Stimulated activated memory B cell treated with anti-CD40 and anti-IgM and Interleukin-4, amounts not matched to agents 10 μg/mL and 1 μg/mL and 100 μg/mL, for 72 hours (primary cell): ENCODE data around the gene SLC6A14.

Experiments used
- ATAC-seq: fragments of 150-1000 bp; cut with Tn5 transposase; 2 replicates; pipeline ENCODE4 v1.10.0; 2021
- H3K27ac Mint-ChIP-seq: one replicate; pipeline ENCODE4 v1.8.0; 2022; ENCODE audit warnings: mild to moderate bottlenecking, mixed read lengths
- H3K27me3 Mint-ChIP-seq: one replicate; pipeline ENCODE4 v1.8.0; 2022; ENCODE audit warnings: mixed read lengths
- H3K36me3 Mint-ChIP-seq: one replicate; pipeline ENCODE4 v1.8.0; 2022; ENCODE audit warnings: mixed read lengths
- H3K4me1 Mint-ChIP-seq: one replicate; pipeline ENCODE4 v1.8.0; 2022; ENCODE audit warnings: mixed read lengths
- H3K4me3 Mint-ChIP-seq: one replicate; pipeline ENCODE4 v1.8.0; 2022; ENCODE audit warnings: mild to moderate bottlenecking, moderate library complexity, mixed read lengths
- H3K9me3 Mint-ChIP-seq: one replicate; pipeline ENCODE4 v1.8.0; 2022; ENCODE audit warnings: mixed read lengths

SLC6A14 gene

GRCh38 chrX:116436358-116436816 lies at the start of gene SLC6A14:
SLC6A14 (plus strand) TSS chrX:116436606; CDS start chrX:116436710, 104 bp downstream.
- Mint-ChIP-seq H3K4me1 (no peaks in the 10 kb centered on the region), H3K4me3 (no peak within 1 kb of the TSS), H3K36me3 (no peaks in the 10 kb centered on the region), H3K27me3 (no peaks in the 10 kb centered on the region), H3K27ac (no peak within 1 kb of the TSS), H3K9me3 (no peaks in the 10 kb centered on the region)
- ATAC-seq = no peak

GRCh38 chrX:116395752-116396151 lies 40.7 kb upstream of the SLC6A14 start:
- Mint-ChIP-seq H3K4me3 (no peak overlapping the region), H3K27ac (no peak overlapping the region), H3K27me3 (no peaks in the 10 kb centered on the region), H3K9me3 (no peaks in the 10 kb centered on the region), H3K4me1 (no peaks in the 10 kb centered on the region), H3K36me3 (no peaks in the 10 kb centered on the region)
- ATAC-seq = no peak

GRCh38 chrX:116399681-116400080 lies 36.7 kb upstream of the SLC6A14 start:
- H3K4me3 Mint-ChIP-seq = no peak overlapping the region

GRCh38 chrX:116409219-116409618 lies 27.2 kb upstream of the SLC6A14 start:
- H3K9me3 Mint-ChIP-seq = peaks cover 3% of the 10 kb centered on the region
- no peaks in the 10 kb centered on the region for H3K4me1 Mint-ChIP-seq
- no peaks in the 10 kb centered on the region for H3K27me3 Mint-ChIP-seq
- H3K4me3 Mint-ChIP-seq = no peak overlapping the region
- ATAC-seq = no peak
- no peak overlapping the region for H3K27ac Mint-ChIP-seq
- no peaks in the 10 kb centered on the region for H3K36me3 Mint-ChIP-seq

More at GRCh38 chrX:116399681-116400080, 36.7 kb upstream of the SLC6A14 start:
- Mint-ChIP-seq H3K9me3 (no peaks in the 10 kb centered on the region), H3K27ac (no peak overlapping the region), H3K4me1 (no peaks in the 10 kb centered on the region), H3K27me3 (no peaks in the 10 kb centered on the region), H3K36me3 (no peaks in the 10 kb centered on the region)
- ATAC-seq = no peak

- Mint-ChIP-seq H3K9me3 (peaks cover 3% of the 10 kb centered on the region), H3K27me3 (no peaks in the 10 kb centered on the region), H3K36me3 (no peaks in the 10 kb centered on the region), H3K27ac (no peak overlapping the region), H3K4me3 (no peak overlapping the region), H3K4me1 (no peaks in the 10 kb centered on the region)
- no peak for ATAC-seq
Measured at GRCh38 chrX:116413273-116413672, 23.1 kb upstream of the SLC6A14 start.

GRCh38 chrX:116417214-116417613 lies 19.2 kb upstream of the SLC6A14 start:
- Mint-ChIP-seq H3K36me3 (no peaks in the 10 kb centered on the region), H3K4me3 (no peak overlapping the region), H3K9me3 (no peaks in the 10 kb centered on the region), H3K4me1 (no peaks in the 10 kb centered on the region), H3K27ac (no peak overlapping the region), H3K27me3 (no peaks in the 10 kb centered on the region)
- ATAC-seq = no peak

GRCh38 chrX:116417968-116418367 lies 18.4 kb upstream of the SLC6A14 start:
- Mint-ChIP-seq H3K27me3 (no peaks in the 10 kb centered on the region), H3K36me3 (no peaks in the 10 kb centered on the region), H3K27ac (no peak overlapping the region), H3K9me3 (no peaks in the 10 kb centered on the region), H3K4me3 (no peak overlapping the region), H3K4me1 (no peaks in the 10 kb centered on the region)
- ATAC-seq = no peak

GRCh38 chrX:116427978-116428377 lies 8.4 kb upstream of the SLC6A14 start:
- no peak overlapping the region for H3K27ac Mint-ChIP-seq
- no peaks in the 10 kb centered on the region for H3K9me3 Mint-ChIP-seq

GRCh38 chrX:116435597-116435996 lies 809 bp upstream of the SLC6A14 start:
- no peak overlapping the region for H3K27ac Mint-ChIP-seq
- no peaks in the 10 kb centered on the region for H3K27me3 Mint-ChIP-seq
- H3K4me1 Mint-ChIP-seq = no peaks in the 10 kb centered on the region
- H3K9me3 Mint-ChIP-seq = no peaks in the 10 kb centered on the region
- ATAC-seq = no peak
- no peak overlapping the region for H3K4me3 Mint-ChIP-seq
- no peaks in the 10 kb centered on the region for H3K36me3 Mint-ChIP-seq

More at GRCh38 chrX:116427978-116428377, 8.4 kb upstream of the SLC6A14 start:
- H3K36me3 Mint-ChIP-seq = no peaks in the 10 kb centered on the region
- H3K27me3 Mint-ChIP-seq = no peaks in the 10 kb centered on the region
- H3K4me1 Mint-ChIP-seq = no peaks in the 10 kb centered on the region
- no peak overlapping the region for H3K4me3 Mint-ChIP-seq
- ATAC-seq = no peak

- no peak for ATAC-seq
- no peaks in the 10 kb centered on the region for H3K4me1 Mint-ChIP-seq
- no peaks in the 10 kb centered on the region for H3K36me3 Mint-ChIP-seq
- H3K27me3 Mint-ChIP-seq = no peaks in the 10 kb centered on the region
- no peaks in the 10 kb centered on the region for H3K9me3 Mint-ChIP-seq
- no peak overlapping the region for H3K27ac Mint-ChIP-seq
- no peak overlapping the region for H3K4me3 Mint-ChIP-seq
Measured at GRCh38 chrX:116449156-116449555, 12.8 kb downstream of the SLC6A14 start.

GRCh38 chrX:116462822-116463221 lies 26.4 kb downstream of the SLC6A14 start, which contains the start of gene CT83:
CT83 (minus strand) TSS chrX:116462976; CDS start chrX:116462856, 120 bp downstream.
- no peaks in the 10 kb centered on the region for H3K36me3 Mint-ChIP-seq
- no peaks in the 10 kb centered on the region for H3K9me3 Mint-ChIP-seq
- no peak within 1 kb of the TSS for H3K27ac Mint-ChIP-seq
- no peak within 1 kb of the TSS for H3K4me3 Mint-ChIP-seq
- no peak for ATAC-seq
- no peaks in the 10 kb centered on the region for H3K27me3 Mint-ChIP-seq
- no peaks in the 10 kb centered on the region for H3K4me1 Mint-ChIP-seq

GRCh38 chrX:116480059-116480458 lies 43.7 kb downstream of the SLC6A14 start:
- Mint-ChIP-seq H3K27me3 (no peaks in the 10 kb centered on the region), H3K9me3 (peaks cover 3% of the 10 kb centered on the region), H3K4me1 (no peaks in the 10 kb centered on the region), H3K27ac (no peak overlapping the region), H3K4me3 (no peak overlapping the region), H3K36me3 (no peaks in the 10 kb centered on the region)
- no peak for ATAC-seq

GRCh38 chrX:116490104-116490503 lies 53.7 kb downstream of the SLC6A14 start:
- H3K36me3 Mint-ChIP-seq = no peaks in the 10 kb centered on the region
- no peaks in the 10 kb centered on the region for H3K4me1 Mint-ChIP-seq
- no peak for ATAC-seq
- no peaks in the 10 kb centered on the region for H3K27me3 Mint-ChIP-seq
- H3K27ac Mint-ChIP-seq = no peak overlapping the region
- no peak overlapping the region for H3K4me3 Mint-ChIP-seq
- no peaks in the 10 kb centered on the region for H3K9me3 Mint-ChIP-seq

- no peaks in the 10 kb centered on the region for H3K9me3 Mint-ChIP-seq
- H3K36me3 Mint-ChIP-seq = no peaks in the 10 kb centered on the region
- H3K4me1 Mint-ChIP-seq = no peaks in the 10 kb centered on the region
- H3K27me3 Mint-ChIP-seq = no peaks in the 10 kb centered on the region
- H3K4me3 Mint-ChIP-seq = no peak overlapping the region
- no peak overlapping the region for H3K27ac Mint-ChIP-seq
- ATAC-seq = no peak
Measured at GRCh38 chrX:116493271-116493670, 56.9 kb downstream of the SLC6A14 start.

GRCh38 chrX:116499780-116500179 lies 63.4 kb downstream of the SLC6A14 start:
- Mint-ChIP-seq H3K4me3 (no peak overlapping the region), H3K27ac (no peak overlapping the region), H3K27me3 (no peaks in the 10 kb centered on the region), H3K36me3 (no peaks in the 10 kb centered on the region), H3K4me1 (no peaks in the 10 kb centered on the region), H3K9me3 (no peaks in the 10 kb centered on the region)
- ATAC-seq = no peak
